HL-60/S4 treated with retinoic acid at 250 ng/mL for 4 days and 3 days (cell line): ENCODE measurements around the gene MFSD12.

Experiments used
- in situ Hi-C: fragments of 300-500 bp; cut with MboI; formaldehyde crosslinking; loops from 2 replicates; pipeline ENCODE4 v1.7.0; 2022; ENCODE audit warnings: low sequenced_read_pairs

The MFSD12 gene

DNA sequence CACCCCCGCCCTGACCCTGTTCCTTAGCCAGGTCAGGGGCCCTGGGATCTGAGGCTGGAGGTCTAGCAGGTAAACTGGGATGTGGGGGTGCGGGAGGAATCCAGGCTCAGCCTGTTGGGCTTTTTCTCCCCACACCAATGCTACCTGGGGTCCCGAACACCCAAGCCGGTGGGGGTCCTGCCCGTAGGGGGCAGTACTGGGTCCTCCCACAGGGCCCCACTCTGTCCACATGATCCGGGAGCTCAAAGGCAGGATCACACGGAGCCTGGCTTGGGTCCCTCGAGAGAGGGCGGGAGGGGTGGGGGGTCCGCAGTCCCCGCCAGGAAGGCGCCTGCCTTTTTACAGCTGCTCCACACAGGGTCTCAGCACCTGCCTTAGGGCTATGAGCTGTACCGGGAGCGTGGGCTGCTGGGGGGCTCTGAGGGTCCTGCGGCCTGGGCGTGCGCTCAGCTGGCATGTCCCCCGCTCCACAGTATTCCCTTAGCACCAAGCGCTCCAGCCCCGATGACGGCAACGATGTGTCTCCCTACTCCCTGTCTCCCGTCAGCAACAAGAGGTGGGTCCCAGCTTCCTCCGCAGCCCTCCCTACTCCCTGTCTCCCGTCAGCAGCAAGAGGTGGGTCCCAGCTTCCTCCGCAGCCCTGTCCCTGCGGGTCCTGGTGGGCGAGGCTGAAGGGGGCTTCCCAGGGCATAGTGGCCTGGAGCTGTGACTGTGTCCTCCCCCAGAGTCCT lies 30.7 kb downstream of the MFSD12 start:
- in situ Hi-C loops, result no loop called here

DNA sequence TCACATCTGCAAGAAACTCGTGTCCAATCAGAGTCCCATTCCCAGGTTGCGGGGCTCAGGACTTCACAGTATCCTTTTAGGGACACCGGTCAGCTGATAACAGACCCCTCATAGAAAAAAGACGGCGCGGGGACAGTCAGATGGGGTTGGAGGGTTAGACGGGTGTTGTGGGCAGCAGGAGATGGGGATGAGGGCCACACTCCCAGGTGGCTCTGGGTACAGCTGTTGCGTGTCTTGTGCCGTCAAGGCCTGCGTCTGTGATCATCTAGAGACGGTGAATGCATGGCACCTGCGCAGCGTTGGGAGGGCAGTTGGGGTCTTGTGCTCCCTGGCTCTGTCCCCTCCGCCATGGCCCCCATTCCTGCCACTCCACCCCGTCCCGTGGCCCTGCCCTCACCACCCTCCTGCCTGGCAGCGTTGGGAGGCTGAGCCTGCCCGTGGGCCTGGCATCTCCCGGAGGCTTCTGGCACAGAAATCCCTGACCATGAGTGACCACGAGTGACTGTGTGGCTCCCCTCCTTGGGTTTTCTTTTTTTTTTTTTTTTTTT lies 32.4 kb downstream of the MFSD12 start:
- in situ Hi-C loops, result no loop called here

DNA sequence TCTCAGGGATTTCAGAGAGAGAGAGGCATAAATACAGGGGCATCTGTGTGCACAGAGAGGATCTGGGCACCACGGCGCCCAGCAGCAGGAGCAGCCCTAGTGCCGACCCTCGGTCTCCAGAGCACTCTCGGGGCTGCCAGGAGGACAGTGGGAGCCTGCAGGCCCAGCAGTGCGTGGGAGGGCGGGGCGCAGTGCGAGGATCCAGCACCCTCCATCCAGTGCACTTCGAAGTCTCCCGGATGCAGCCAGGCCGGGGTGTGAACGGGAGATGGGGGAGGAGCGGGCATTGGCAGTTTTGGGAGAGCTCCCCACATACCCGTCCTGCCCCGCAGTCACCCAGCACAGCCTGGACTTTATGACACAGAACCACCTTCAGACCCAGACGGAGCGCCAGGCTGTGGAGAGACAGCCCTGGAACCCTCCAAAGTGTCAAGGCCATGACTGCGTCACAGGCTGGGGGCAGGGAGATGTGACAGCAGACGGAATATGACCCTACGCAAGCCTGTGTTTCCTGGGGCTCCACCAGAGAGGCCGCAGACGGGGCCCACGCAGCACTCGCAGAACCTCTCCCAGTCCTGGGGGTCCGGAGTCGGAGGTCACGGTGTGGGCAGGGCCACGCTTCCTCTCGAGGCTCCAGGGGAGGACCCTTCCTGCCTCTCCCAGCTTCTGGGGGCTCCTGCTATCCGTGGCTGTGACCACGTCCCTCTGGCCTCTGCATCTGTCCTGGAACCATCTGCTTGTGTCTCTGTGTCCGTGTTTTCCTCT lies 33.1 kb downstream of the MFSD12 start:
- in situ Hi-C loops, result no loop called here

DNA sequence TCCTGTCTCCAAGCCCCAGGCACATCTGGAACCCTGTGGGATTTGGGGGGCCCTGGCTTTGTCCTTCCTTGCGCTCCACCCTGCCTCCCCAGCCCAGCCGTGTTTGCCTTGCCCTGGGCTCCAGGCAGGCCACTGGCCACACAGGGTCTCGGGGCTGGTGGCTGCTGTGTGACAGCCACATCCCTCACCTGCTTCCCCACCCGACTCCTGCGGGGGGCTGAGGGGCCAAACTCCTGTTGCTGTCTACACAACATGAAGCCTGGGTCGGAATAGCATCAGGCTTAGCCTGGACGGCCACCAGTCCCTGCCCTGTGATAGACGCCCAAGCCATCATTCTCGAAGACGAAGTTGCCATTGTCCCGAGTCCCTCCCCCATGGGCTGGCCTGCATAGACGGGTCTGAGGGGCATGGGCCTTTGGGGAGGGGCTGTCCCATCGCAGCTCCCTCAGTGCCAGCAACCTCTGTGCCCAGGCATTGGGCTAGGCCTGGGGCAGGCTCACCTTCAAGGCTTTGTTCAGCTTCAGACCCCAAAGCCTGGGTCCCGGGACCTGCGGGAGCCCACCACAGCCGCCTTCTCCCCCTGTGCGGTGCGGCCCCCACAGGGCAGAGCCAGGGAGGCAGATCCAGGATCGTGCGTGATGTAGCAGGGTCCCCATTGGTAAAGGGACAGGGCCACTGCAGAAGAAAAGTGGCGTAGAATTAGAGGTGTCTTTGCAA lies 33.9 kb downstream of the MFSD12 start:
- in situ Hi-C loops, result no loop called here

DNA sequence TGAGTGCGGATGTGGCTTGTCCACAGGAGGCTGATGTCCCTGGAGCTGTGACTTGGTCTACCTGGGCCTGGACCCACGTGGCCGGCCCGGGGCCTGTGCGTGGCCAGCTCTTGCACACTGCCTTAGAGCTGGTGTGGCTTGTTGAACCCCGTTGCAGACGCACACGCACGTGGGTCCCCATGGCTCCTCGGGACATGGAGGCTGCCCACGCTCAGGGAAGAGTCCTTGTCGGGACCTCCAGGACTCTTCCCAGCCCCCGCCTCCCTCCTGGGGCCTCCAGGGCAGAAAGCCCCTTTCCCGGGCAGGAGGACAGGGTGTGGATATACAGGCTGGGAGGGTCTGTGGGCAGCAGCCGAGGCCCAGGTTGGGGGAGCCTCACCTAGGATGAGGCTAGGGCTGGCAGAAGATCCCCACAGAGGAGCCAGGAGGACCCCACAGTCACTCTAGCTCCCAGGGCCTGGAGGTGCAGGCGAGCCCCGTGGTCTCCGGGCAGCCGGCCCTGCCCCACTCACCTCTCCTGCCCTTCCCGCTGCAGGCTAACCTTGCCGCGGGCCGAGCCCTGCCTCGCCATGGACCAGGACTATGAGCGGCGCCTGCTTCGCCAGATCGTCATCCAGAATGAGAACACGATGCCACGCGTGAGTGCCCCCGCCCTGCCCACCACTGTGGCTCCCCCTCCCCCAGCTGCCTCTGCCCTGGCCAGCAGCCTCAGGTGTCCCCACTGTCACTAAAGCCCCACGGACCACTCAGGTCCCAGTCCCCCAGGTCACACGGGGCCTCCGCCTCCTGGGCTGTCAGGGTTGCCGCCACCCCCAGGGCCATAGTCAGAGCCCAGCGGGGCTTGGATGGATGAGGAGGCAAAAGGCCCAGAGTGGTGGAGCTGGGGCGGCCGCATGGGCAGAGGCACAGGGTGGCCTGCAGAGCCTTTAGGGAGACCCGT lies 34.7 kb downstream of the MFSD12 start:
- in situ Hi-C loops, result no loop called here

DNA sequence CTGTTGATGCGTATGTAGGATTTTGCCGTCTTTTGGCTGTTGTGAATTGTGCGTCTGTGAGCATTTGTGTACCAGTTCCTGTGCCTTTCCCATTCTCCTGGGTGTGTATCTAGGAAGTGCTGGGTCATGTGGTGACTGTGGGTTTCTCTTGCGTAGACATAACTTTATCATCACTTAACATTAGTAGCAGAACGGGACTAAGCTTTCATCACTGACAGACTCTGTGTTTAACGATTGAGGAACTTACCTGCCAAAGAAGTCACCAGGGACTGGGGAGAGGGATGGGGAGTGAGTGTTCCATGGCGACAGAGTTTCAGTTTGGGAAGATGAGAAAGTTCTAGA lies 36.3 kb downstream of the MFSD12 start:
- in situ Hi-C loops, result no loop called here

DNA sequence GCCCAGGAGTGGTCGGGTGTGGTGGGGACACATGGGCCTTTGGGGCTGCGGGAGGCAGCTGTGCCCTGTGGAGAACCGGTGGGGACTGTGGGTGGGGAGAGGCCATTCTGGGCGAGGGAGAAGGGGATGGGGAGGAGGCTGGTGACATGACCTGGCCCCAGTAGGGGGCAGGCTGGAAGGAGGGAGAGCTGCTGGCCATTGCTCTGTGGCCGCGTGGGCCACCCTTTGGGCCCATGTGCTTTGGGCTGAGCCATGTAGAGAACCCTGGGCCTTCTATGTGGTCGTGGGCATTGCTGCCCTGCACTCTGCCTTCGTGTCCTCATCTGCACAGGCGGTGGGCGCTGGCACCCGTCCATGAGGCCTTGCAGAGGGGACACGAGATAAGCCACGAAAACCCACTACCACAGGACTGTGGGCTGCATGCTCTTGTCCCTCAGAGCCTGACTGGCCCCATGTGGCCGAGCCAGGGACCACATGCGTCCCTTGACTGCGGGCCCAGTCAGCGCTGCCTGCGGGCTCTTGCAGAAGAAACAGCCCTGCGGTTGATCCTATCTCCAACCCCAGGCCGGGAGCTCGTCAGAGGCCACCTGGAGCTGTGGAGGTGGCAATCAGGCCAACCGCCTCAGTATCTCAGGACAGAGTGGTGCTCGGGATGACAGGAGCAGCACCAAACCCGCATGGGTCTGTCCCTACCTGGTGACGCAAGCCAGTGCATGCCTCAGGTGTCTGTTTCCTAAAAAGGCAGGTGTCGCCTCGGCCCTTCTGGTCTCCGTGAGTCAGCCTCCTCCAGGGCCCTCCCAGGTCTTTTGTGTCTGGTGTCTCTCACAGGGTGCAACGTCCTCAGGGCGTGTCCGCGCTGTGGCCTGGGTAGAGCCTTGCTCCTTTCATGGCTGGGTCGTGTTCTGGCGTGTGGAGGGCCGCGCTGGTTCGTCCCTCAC lies 37.0 kb downstream of the MFSD12 start:
- in situ Hi-C loops, result no loop called here

DNA sequence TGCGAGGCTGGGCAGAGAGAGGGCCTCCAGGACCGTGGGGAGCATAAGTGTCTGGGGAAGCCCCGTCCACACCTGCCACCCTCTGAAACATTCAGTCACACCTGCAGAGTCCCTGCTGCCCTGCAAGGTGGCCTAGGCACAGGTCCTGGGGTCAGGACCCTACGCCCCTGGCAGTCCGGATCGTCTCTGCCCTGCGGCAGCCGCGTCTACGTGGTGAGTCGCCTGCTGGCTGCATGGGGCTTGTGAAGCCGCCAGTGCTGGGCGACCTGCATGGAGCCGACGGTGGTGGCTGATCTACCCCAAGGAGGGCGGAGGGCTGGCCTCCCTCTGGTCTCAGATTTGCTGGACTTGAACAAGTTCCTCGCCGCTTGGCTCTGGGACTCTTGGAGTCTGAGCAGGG lies 38.3 kb downstream of the MFSD12 start:
- in situ Hi-C loops, result no loop called here

DNA sequence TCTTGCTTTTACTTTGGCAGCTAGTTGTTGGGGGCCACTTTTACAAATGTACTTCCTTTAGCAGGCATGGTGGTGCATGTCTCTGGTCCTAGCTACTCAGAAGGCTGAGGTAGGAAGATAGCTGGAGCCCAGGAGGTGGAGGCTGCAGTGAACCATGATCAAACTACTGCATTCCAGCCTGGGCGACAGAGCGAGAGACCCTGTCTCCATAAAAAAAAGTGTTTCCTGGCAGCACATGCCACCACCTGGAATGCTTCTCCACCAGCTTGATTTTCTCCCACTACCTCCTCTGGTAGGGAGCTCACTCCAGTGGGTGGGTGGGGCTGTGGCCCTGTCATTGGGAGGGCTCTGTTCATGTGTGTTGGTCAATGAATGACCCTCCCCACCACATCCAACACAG lies 38.7 kb downstream of the MFSD12 start:
- in situ Hi-C loops, result no loop called here

DNA sequence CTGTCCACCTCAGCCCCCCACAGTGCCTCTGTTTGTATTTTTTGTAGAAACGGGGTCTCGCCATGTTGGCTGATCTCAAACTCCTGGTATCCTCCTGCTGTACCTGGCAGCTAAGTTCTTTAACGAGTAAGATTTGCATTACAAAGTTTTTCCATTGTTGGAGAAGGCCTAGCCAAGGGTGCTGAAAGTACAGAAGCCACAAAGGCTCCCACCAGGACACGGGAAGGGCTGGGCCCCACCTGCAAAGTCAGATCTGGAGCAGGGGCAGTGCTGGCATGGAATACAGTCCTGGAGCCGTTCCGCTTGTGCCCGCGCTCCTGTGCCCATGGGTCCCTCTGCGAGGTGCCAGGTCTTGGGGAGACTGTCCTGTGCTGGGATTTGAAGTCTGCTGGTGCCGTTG lies 39.1 kb downstream of the MFSD12 start:
- in situ Hi-C loops, result no loop called here

DNA sequence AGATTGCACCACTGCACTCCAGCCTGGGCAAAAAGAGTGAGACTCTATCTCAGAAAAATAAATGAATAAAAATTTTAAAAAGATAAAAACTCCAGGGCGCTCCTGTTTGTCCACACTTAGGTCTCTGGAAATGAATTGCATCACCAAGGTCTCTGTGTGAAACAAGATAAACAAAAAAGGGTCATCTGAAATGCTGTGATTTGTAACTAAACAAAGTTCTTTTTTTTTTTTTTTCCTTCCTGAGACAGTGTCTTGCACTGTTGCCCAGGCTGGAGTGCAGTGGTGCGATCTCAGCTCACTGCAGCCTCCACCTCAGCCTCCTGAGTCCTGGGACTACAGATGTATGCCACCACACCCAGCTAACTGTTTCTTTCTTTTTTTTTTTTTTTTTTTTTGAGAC lies 39.7 kb downstream of the MFSD12 start:
- in situ Hi-C loops, result no loop called here

DNA sequence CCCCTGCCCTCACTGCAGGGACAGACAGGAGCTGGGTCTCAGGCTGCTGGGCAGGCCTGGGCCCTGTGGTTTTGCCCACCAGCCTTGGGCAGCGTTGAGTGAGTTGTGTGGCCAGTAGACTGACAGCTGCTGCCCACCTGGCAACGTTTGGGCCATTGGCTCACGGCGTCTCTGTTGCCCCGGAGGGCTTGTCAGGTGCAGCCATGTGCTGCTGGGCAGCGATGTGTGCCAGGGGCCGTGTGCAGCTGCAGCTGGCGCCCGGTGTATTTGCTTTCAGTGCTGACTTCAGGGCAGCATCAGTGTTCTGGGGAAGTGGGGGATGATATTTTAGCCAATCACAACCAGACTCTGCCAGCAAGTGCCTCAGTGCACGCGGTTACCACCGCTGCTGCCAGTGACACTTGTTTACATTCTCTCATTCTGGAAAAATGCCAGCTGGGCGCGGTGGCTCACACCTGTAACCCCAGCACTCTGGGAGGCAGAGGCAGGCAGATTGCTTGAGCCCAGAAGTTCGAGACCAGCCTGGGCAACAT lies 40.6 kb downstream of the MFSD12 start:
- in situ Hi-C loops, result no loop called here

DNA sequence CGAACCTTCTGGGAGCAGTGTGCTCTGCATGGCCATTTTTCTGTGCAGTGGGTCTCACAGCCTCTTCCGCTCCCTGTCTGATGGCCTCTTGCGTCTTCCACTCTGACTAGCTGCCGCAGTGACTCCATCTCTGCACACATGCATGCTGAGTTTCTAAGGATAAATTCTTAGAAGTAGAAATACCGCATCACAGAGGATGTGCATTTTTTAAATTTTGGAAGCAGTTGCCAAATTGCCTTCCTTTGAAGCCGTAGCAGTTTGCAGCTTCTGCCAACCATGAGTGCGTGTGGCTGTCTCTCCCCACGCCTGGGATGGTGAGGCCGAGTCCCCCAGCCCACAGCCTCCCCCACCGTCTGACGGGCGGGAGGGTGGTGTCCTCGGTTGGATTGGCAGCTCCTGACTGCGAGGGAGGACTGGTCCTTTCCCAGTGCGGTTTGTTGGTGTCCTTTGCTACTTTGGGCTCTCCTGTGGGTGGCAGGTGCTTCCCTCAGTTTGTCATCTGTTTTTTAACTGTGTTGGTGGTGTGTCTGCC lies 41.4 kb downstream of the MFSD12 start:
- in situ Hi-C loops, result no loop called here

DNA sequence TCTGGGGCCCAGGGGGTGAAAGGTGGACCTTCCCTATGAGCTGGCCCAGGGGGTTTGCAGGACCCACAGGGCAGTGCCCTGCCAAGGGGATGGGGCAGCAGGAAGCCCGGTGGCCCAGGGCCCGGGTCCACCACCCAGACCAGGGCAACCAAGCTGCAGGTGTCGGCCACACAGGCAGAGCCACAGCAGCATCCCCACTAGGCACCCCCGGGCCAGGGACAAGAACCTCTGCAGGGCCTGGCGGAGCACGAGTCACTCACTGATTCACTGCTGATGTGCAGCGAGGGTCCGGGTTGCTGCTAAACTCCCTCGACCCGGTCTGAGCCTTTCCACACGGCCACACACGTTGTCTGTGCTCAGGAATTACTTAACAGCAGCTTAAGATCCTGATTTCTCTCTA lies 42.5 kb downstream of the MFSD12 start:
- in situ Hi-C loops, result no loop called here

DNA sequence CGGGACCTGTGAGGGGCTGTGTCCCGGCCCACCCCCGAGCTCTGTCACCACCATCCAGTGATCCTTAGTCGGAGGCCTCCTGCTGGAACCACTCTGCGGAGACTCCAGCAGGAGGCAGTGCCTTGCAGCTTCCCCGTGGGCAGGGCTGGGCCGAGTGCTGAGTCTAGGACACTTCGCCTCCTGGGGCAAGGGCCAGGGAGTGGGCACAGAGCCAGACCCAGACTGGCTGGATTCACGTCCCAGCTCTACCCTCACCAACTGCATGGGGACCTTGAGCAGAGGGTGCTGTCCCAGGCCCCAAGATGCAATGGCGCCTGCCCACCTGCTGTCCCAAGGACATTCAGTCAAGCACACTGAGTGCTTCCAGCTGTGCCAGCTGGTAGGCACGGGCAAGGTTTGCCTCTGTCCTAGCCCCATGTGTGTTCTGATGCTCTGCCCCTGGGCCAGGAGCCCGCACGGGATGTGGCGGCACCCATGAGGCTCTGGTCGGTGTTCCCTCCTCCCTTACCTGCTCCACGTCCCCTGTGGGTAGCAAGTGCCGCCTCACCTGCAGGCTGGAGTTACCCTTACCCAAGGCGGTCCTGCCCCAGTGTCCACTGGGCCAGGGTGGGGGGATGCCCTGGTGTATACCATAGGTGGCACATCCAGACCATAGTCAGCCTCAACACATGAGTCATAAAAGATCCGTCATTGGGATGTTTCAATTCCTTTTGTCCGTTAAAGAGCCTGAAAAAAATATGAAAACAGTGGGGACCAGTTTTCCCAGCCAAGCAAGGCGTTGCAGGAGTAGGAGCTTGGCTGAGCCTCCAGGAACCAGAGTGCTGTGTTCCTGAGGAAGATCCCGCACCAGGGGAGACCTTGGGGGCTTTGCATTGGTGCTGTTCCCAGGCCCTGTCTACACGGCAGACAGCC lies 43.9 kb downstream of the MFSD12 start:
- in situ Hi-C loops, result no loop called here

DNA sequence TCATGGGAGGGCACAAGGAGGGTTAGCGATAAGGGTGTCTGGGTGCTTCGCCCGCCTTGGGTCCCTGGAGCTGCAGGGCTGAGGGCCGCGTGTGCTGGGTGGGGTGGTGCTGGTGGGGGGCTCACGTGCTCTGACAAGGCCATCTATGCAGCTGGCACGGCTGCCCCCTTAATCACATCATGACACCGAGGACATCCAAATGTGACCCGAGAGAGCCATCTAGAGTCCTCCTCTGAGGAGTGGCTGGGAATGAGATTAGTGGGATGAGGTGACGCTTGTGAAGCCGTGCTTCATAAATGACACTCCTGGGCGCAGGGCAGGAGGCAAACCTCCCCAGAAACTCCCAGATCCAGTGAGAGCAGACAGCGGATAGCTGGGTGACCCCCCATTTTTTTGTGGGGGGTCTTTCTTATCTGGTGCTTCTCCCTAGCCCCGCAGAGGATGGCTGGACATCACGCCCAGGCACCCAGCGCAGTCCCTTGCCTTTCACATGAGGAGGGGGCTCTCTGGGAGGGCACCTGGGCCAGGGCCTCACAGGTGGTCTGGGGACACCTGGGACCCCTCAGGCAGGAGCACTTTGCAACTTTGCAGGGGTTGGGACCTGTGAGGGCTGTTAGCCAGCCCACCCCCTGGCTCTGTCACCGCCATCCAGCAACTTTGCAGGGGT lies 44.7 kb downstream of the MFSD12 start:
- in situ Hi-C loops, result no loop called here

DNA sequence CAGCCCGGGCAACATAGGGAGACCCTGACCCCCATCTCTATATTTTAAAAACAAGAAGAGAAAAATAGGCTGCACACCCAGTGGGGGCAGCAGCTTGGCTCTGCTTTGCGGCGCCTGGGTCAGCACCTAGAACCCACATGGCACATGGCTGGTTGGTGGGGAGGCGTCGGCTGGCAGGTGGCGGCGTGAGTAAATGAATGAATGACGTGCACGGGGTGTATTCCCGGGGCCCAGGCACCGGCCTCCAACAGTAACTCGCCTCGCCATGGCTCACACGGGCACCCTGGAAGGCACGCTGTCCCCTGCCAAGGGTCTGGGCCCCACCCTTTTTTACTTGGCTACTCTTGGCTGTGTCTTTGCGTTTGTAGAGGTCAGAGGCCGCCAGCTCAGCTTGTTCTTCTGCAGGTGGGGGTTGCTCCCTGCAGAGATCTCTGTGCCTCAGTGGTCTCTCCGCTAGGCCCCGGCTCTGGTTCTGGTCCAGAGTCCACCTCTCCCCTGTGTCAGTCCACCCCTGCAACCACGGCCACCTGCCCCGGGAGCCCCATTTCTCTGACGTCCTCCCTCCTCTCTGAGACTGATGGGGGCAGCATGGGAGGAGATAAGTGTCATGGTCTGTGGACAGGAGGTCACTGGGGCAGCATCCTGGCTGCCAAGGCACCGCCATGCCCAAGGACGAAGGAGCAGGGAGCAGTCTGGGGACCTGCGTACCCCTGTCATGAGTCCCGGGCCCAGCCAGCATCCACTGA lies 45.7 kb downstream of the MFSD12 start:
- in situ Hi-C loops, result no loop called here
